Tibial nerve (tissue), 4 donors: ENCODE data around the gene CLNK. TPM values are rescaled to one million over a fixed set of nuclear protein-coding genes. Genes with fewer than 3 reads are reported as not detected.

Experiments
- DNase-seq, 2 donors: peaks; one replicate each; pipeline ENCODE4 v3.0.0-alpha.2; 2019; ENCODE audit warnings: low spot score in 2 of 2
- H3K27ac ChIP-seq, 4 donors: fragments of 200-600 bp; sonication (generic) in 3 of 4; one replicate each; pipeline ENCODE4 v1.5.1; 2017 to 2019; ENCODE audit warnings: mild to moderate bottlenecking in 1 of 4
- H3K27me3 ChIP-seq, 2 donors: fragments of 200-600 bp; sonication (generic) in 1 of 2; one replicate each; pipeline versions ENCODE4 v1.5.1 to v1.6.0; 2017 to 2019
- H3K36me3 ChIP-seq, 3 donors: fragments of 200-600 bp; sonication (generic); one replicate each; pipeline ENCODE4 v1.5.1; 2018 to 2019
- H3K4me1 ChIP-seq, 4 donors: fragments of 200-600 bp; sonication (generic) in 3 of 4; one replicate each; pipeline ENCODE4 v1.5.1; 2017 to 2019
- H3K4me3 ChIP-seq, 4 donors: fragments of 200-600 bp; sonication (generic) in 3 of 4; one replicate each; pipeline ENCODE4 v1.5.1; 2017 to 2019; ENCODE audit warnings: mild to moderate bottlenecking in 1 of 4, moderate library complexity in 1 of 4
- H3K9me3 ChIP-seq, 4 donors: fragments of 200-600 bp; sonication (generic) in 3 of 4; one replicate each; pipeline ENCODE4 v1.5.1; 2017 to 2019
- CTCF ChIP-seq, 5 experiments: fragments of 200-600 bp in 3 of 5; fragments of 450-650 bp in 2 of 5; sonication (generic) in 3 of 5; IDR thresholded peaks; one replicate each; pipeline ENCODE4 v1.5.1; 2016 to 2019; ENCODE audit warnings: antibody characterized with exemption in 5 of 5, mild to moderate bottlenecking in 3 of 5, moderate library complexity in 2 of 5
- EP300 ChIP-seq, 2 donors: sonication (generic); formaldehyde crosslinking; IDR thresholded peaks; one replicate each; pipeline ENCODE4 v1.6.1; 2017; ENCODE audit warnings: antibody characterized with exemption in 2 of 2, mild to moderate bottlenecking in 1 of 2
- POLR2A ChIP-seq, 2 donors: fragments of 450-650 bp; IDR thresholded peaks; one replicate each; pipeline ENCODE4 v1.6.1; 2017; ENCODE audit warnings: antibody characterized with exemption in 2 of 2, mild to moderate bottlenecking in 2 of 2, moderate library complexity in 2 of 2
- WGBS, 2 donors: methylation state at CpG; one replicate each; pipeline ENCODE4 v1.1.5; 2018; 5-methylcytosine and 5-hydroxymethylcytosine counted together
- total RNA-seq, 4 donors: library from RNA; depleted of rRNA; stranded (reverse); fragments of >200 nt; gene quantifications; one replicate each; pipeline ENCODE4 v1.1.0, GENCODE V29; 2016

The CLNK gene
- total RNA-seq, 4 donors from 2014 or later, result not detected

- no peak for TF ChIP-seq POLR2A (IDR thresholded peaks at IDR 0.05)
- TF ChIP-seq EP300 (IDR thresholded peaks at IDR 0.05), result no peak
- no peak for TF ChIP-seq CTCF (IDR thresholded peaks at IDR 0.05)
- no peak overlapping the region for H3K4me3 ChIP-seq
- no peaks in the 10 kb centered on the region for H3K27me3 ChIP-seq
- WGBS, 2 donors, result 94 to 96% methylated on average over 2 of the region's 2 CpGs
- no peaks in the 10 kb centered on the region for H3K4me1 ChIP-seq
- H3K27ac ChIP-seq, result no peak overlapping the region
- H3K9me3 ChIP-seq, result no peaks in the 10 kb centered on the region
- H3K36me3 ChIP-seq, result no peaks in the 10 kb centered on the region
- DNase-seq, result no peak
Measured at GRCh38 chr4:10612476-10612875, 72.1 kb downstream of the CLNK start.

GRCh38 chr4:10611673-10612072 lies 72.9 kb downstream of the CLNK start:
- Histone ChIP-seq H3K4me1 (no peaks in the 10 kb centered on the region), H3K27ac (no peak overlapping the region), H3K27me3 (no peaks in the 10 kb centered on the region), H3K9me3 (no peaks in the 10 kb centered on the region), H3K36me3 (no peaks in the 10 kb centered on the region), H3K4me3 (no peak overlapping the region)
- 43 to 55% methylated on average over 3 of the region's 3 CpGs for WGBS, 2 donors
- no peak for TF ChIP-seq POLR2A (IDR thresholded peaks at IDR 0.05)
- no peak for TF ChIP-seq CTCF (IDR thresholded peaks at IDR 0.05)
- TF ChIP-seq EP300 (IDR thresholded peaks at IDR 0.05), result no peak
- no peak for DNase-seq

- Histone ChIP-seq H3K4me3 (no peak overlapping the region), H3K36me3 (no peaks in the 10 kb centered on the region), H3K4me1 (no peaks in the 10 kb centered on the region), H3K27ac (no peak overlapping the region), H3K9me3 (no peaks in the 10 kb centered on the region), H3K27me3 (no peaks in the 10 kb centered on the region)
- TF ChIP-seq CTCF (IDR thresholded peaks at IDR 0.05) (no peak), EP300 (IDR thresholded peaks at IDR 0.05) (no peak), POLR2A (IDR thresholded peaks at IDR 0.05) (no peak)
- DNase-seq, result no peak
- WGBS, 2 donors, result 57 to 71% methylated on average over 10 of the region's 10 CpGs
Measured at GRCh38 chr4:10608501-10609219, 75.9 kb downstream of the CLNK start.

GRCh38 chr4:10607206-10607605 lies 77.4 kb downstream of the CLNK start:
- no peak for DNase-seq
- Histone ChIP-seq H3K4me1 (no peaks in the 10 kb centered on the region), H3K36me3 (no peaks in the 10 kb centered on the region), H3K27me3 (no peaks in the 10 kb centered on the region), H3K9me3 (no peaks in the 10 kb centered on the region), H3K27ac (no peak overlapping the region), H3K4me3 (no peak overlapping the region)
- WGBS, 2 donors, result 93 to 97% methylated on average over 3 of the region's 3 CpGs
- TF ChIP-seq EP300 (IDR thresholded peaks at IDR 0.05), result no peak
- no peak for TF ChIP-seq CTCF (IDR thresholded peaks at IDR 0.05)
- TF ChIP-seq POLR2A (IDR thresholded peaks at IDR 0.05), result no peak

GRCh38 chr4:10606483-10607155 lies 77.9 kb downstream of the CLNK start:
- WGBS, 2 donors, result 76 to 78% methylated on average over 5 of the region's 5 CpGs
- H3K27me3 ChIP-seq, result no peaks in the 10 kb centered on the region
- H3K4me1 ChIP-seq, result no peaks in the 10 kb centered on the region
- H3K4me3 ChIP-seq, result no peak overlapping the region
- no peak overlapping the region for H3K27ac ChIP-seq
- H3K9me3 ChIP-seq, result no peaks in the 10 kb centered on the region
- TF ChIP-seq POLR2A (IDR thresholded peaks at IDR 0.05) (no peak), CTCF (IDR thresholded peaks at IDR 0.05) (no peak), EP300 (IDR thresholded peaks at IDR 0.05) (no peak)
- H3K36me3 ChIP-seq, result no peaks in the 10 kb centered on the region
- no peak for DNase-seq
